Ascending aorta (tissue), 2 donors: ENCODE results near the gene ECM1. TPM values are rescaled to one million over a fixed set of nuclear protein-coding genes. Genes with fewer than 3 reads are reported as not detected.

Experiments used
- DNase-seq, 2 donors: peaks; one replicate each; pipeline ENCODE4 v3.0.0-alpha.2; 2019; ENCODE audit warnings: low spot score in 2 of 2
- H3K27ac ChIP-seq, 2 donors: fragments of 200-600 bp; sonication (generic); one replicate each; pipeline ENCODE4 v1.5.1; 2016 to 2017; ENCODE audit warnings: mild to moderate bottlenecking in 1 of 2
- H3K27me3 ChIP-seq: fragments of 200-600 bp; sonication (generic); one replicate; pipeline ENCODE4 v1.5.1; 2017
- H3K36me3 ChIP-seq, 2 donors: fragments of 200-600 bp; sonication (generic); one replicate each; pipeline ENCODE4 v1.5.1; 2016
- H3K4me1 ChIP-seq, 2 donors: fragments of 200-600 bp; sonication (generic); one replicate each; pipeline ENCODE4 v1.5.1; 2016 to 2017; ENCODE audit warnings: mild to moderate bottlenecking in 1 of 2
- H3K4me3 ChIP-seq, 2 donors: fragments of 200-600 bp; sonication (generic); one replicate each; pipeline ENCODE4 v1.5.1; 2016 to 2017; ENCODE audit warnings: mild to moderate bottlenecking in 1 of 2
- H3K9me3 ChIP-seq, 2 donors: fragments of 200-600 bp; sonication (generic); one replicate each; pipeline ENCODE4 v1.5.1; 2016
- CTCF ChIP-seq, 3 experiments: fragments of 200-600 bp in 2 of 3; fragments of 450-650 bp in 1 of 3; sonication (generic) in 2 of 3; IDR thresholded peaks; one replicate each; pipeline ENCODE4 v1.5.1; 2016 to 2019; ENCODE audit warnings: antibody characterized with exemption in 3 of 3, mild to moderate bottlenecking in 1 of 3, moderate library complexity in 1 of 3
- intact Hi-C: fragments of 100-400 bp; cut with DNase I; formaldehyde crosslinking; loops from one replicate; pipeline ENCODE4 v1.15.1; 2023
- total RNA-seq: library from RNA; depleted of rRNA; stranded (reverse); fragments of >200 nt; gene quantifications from one replicate; pipeline ENCODE4 v1.1.0, GENCODE V29; 2016

The ECM1 gene
- total RNA-seq, 1 donor from 2014 or later: 55.8 TPM

DNA sequence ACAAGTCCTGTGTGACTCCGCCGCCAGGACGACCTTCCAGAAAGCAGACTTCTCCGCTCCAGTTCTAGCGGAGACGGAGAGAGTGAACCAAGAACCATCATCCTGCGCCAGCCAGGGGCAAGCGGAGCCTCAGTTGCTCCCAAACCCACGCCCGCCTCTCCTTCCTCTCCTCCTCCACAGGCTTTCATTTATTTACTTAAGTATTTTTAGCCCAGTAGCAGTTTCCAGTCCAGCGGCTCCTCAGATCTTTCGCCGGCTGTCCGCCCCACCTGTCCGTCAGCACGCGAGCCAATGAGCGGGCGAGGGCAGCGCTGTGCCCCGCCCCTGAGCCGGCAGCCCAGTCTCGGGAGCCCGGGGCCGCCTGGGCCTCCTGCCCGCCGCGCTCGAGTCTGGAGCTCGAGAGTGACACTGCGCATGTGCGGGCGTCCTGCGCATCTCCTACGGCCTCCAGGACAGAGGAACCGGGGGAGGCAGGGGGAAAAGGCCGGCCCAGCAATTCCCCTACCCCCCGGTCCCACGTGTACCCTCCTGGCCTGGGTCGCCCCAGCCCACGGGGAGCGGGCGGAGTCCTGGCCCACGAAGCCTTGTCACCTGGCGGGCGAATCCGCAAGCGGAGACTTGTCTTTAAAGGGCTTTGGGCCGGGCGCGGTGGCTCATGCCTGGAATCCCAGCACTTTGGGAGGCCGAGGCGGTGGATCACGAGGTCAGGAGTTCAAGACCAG, 7.6 kb downstream of the ECM1 start, which contains the start of gene FALEC:
FALEC (plus strand) TSS at position 425 of the 722 bp plus-strand sequence.
- H3K4me3 ChIP-seq: peak within 1 kb of the TSS; percentile 64 to 65
- intact Hi-C loops: loop anchor here (1.0 kb wide), 3 partner anchors 17 to 114 kb away; partner anchors contain the start of genes ENSA and TARS2
- peak; percentile 2 to 13 (median 4) for TF ChIP-seq CTCF (IDR thresholded peaks at IDR 0.05)
- H3K27me3 ChIP-seq: no peaks in the 10 kb centered on the region
- H3K27ac ChIP-seq: peak within 1 kb of the TSS; percentile 55 to 84
- DNase-seq: peak; percentile 89 to 98
- no peaks in the 10 kb centered on the region for H3K9me3 ChIP-seq
- peaks cover 0 to 9% of the 10 kb centered on the region in 2 donors for H3K4me1 ChIP-seq
- H3K36me3 ChIP-seq: peaks cover 0 to 3% of the 10 kb centered on the region in 2 donors

- Histone ChIP-seq H3K4me3 (peak overlapping the region; percentile 64 to 65), H3K27me3 (no peaks in the 10 kb centered on the region), H3K27ac (peak overlapping the region; percentile 55 to 84), H3K36me3 (no peaks in the 10 kb centered on the region), H3K4me1 (peaks cover 0 to 9% of the 10 kb centered on the region in 2 donors), H3K9me3 (no peaks in the 10 kb centered on the region)
- TF ChIP-seq CTCF (IDR thresholded peaks at IDR 0.05): no peak
- intact Hi-C loops: no loop called here
- no peak for DNase-seq
Measured at GRCh38 chr1:150516050-150516591, 8.2 kb downstream of the ECM1 start.

DNA sequence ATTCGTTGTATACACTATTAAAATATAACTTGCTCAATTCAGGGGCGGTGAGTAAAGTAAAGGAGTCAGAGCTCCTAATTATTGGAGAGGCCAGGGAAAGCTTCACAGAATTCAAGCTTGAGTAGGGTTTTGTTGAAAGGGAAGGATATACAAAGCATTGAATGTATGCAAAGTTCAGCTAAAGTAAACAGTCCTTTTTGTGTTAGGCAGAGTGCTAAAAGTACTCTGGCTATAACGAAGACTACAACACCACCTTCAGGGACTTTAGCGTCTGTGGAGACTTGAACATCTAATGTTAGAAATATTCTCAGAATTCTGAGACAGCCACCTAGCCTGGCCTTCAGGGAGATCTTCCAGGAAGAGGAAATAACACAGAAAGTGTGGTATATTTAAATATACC, 8.7 kb downstream of the ECM1 start:
- H3K27ac ChIP-seq: peak overlapping the region in 1 of 2 donors; percentile 55
- DNase-seq: no peak
- H3K27me3 ChIP-seq: no peaks in the 10 kb centered on the region
- H3K4me3 ChIP-seq: peak overlapping the region in 1 of 2 donors; percentile 65
- peaks cover 0 to 9% of the 10 kb centered on the region in 2 donors for H3K4me1 ChIP-seq
- intact Hi-C loops: no loop called here
- no peaks in the 10 kb centered on the region for H3K9me3 ChIP-seq
- H3K36me3 ChIP-seq: no peaks in the 10 kb centered on the region
- no peak for TF ChIP-seq CTCF (IDR thresholded peaks at IDR 0.05)

DNA sequence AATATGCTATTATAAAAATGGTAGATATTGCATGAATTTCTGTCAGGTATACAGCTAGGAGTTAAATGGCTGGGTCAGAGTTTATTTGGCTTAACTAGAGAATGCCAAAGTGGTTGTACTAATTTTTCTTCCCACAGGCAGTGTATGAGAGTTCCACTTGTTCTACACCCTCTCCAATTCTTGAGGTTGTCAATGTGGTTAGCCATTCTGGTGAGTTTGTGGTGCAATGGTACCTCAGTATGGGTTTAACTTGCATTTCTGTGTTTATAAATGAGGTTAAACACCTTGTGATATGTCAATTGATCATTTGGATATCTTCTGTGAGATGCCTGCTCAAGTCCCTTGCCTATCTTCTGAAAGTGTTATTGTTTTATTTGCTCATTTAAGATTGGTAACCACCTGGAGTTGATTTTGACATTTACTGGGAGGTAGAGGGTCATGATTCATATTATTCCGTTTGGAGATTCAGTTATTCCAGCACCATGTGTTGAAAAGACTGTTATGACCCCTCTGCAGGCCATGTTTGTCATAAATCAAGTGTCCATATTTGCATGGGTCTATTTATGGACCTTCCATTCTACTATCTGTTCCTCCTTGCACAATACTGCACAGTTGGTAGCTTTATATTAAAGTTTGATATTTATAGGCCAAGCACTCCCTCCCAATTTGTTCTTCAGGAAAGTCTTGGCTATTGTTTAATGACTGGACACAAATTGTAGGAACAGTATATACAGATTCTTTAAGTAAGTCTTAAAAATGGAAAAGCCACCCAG, 13.5 kb downstream of the ECM1 start:
- Histone ChIP-seq H3K27me3 (no peaks in the 10 kb centered on the region), H3K4me3 (no peak overlapping the region), H3K36me3 (no peaks in the 10 kb centered on the region), H3K9me3 (no peaks in the 10 kb centered on the region), H3K27ac (no peak overlapping the region), H3K4me1 (peaks cover 0 to 2% of the 10 kb centered on the region in 2 donors)
- TF ChIP-seq CTCF (IDR thresholded peaks at IDR 0.05): no peak
- DNase-seq: no peak
- intact Hi-C loops: no loop called here

DNA sequence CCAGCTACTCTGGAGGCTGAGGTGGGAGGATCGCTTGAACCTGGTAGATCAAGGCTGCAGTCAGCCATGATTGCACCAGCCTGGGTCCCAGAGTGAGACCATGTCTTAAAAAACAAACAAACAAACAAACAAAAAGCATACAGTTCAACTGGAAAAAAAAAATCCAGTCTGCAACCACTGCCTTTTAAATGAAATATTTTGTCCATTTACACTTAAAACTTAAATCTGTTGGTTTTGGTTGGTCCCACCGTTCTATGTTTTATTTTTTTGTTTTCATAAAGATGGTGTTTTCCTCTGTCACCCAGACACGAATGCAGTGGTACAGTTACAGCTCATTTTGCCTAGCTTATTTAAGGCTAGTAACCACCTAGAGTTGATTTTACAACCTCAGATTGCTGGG, 17.4 kb downstream of the ECM1 start:
- no peak for TF ChIP-seq CTCF (IDR thresholded peaks at IDR 0.05)
- DNase-seq: no peak
- Histone ChIP-seq H3K9me3 (no peaks in the 10 kb centered on the region), H3K27me3 (no peaks in the 10 kb centered on the region), H3K4me3 (no peak overlapping the region), H3K4me1 (no peaks in the 10 kb centered on the region), H3K36me3 (no peaks in the 10 kb centered on the region), H3K27ac (no peak overlapping the region)
- intact Hi-C loops: no loop called here
